Pancreas (tissue), 10 donors: ENCODE results near the gene ZNF462. TPM values are rescaled to one million over a fixed set of nuclear protein-coding genes. Genes with fewer than 3 reads are reported as not detected.

Experiments used
- ATAC-seq, 4 donors: fragments of 200-7000 bp; cut with Tn5 transposase; one replicate each; pipeline versions ENCODE4 v1.8.0 to v1.9.1; 2020; ENCODE audit warnings: mild to moderate bottlenecking in 4 of 4, moderate library complexity in 4 of 4
- DNase-seq, 6 donors: peaks; one replicate each; pipeline ENCODE4 v3.0.0-alpha.2; 2020
- FAIRE-seq: peaks from 2 replicates; lab custom pipeline; 2012; peaks lifted over from hg19 to GRCh38; lab: Jason Lieb, UNC
- H3K27ac ChIP-seq, 4 donors: fragments of 200-600 bp; sonication (generic); 1 replicate in 3 of 4; 2 replicates in 1 of 4; pipeline versions ENCODE4 v1.5.0 to v1.8.0; 2020
- H3K27me3 ChIP-seq, 4 donors: fragments of 200-600 bp; one replicate each; pipeline ENCODE4 v1.8.0; 2021
- H3K36me3 ChIP-seq, 3 donors: fragments of 200-600 bp; sonication (generic) in 1 of 3; one replicate each; pipeline versions ENCODE4 v1.5.0 to v1.8.0; 2020 to 2021
- H3K4me1 ChIP-seq, 3 donors: fragments of 200-600 bp; one replicate each; pipeline ENCODE4 v1.8.0; 2021
- H3K4me3 ChIP-seq, 4 donors: fragments of 200-600 bp; sonication (generic) in 2 of 4; one replicate each; pipeline versions ENCODE4 v1.5.0 to v1.8.0; 2020 to 2021
- H3K9me3 ChIP-seq, 4 donors: fragments of 200-600 bp; one replicate each; pipeline ENCODE4 v1.8.0; 2021
- WGBS, 2 donors: extraction: QIAGEN DNeasy Blood & Tissue Kit; methylation state at CpG; one replicate each; pipeline ENCODE4 v1.1.7; 2013; 5-methylcytosine and 5-hydroxymethylcytosine counted together
- intact Hi-C, 3 donors: fragments of 100-400 bp; cut with DNase I; formaldehyde crosslinking; loops; one replicate each; pipeline versions ENCODE4 v1.11.1 to v1.14.2; 2022
- polyA plus RNA-seq, 2 donors: library from polyadenylated mRNA; stranded (reverse); fragments of 200-250 nt; gene quantifications; one replicate each; pipeline ENCODE4 v1.2.3, GENCODE V29; 2013
- total RNA-seq, 6 donors: library from RNA; stranded (reverse); fragmentation: NEBNext Ultra II Directional in 4 of 6; extraction: Animal tissue kit (Norgen Biotek cat#: 25700) in 4 of 6; gene quantifications; one replicate each; pipeline versions ENCODE4 v1.2.1 to v1.2.4, GENCODE V29; 2021 to 2023
- TF ChIP-seq, protein P1 (sequence below), 4 donors: fragments of 200-600 bp; sonication (generic) in 3 of 4; IDR thresholded peaks; one replicate each; pipeline versions ENCODE4 v1.5.0 to v1.8.0; 2021; ENCODE audit warnings: antibody characterized with exemption in 4 of 4
- donor health status: healthy with polysubstance abuse.
- donor health status: DM: no; HTN: no; CAD: no; lungs with moderate emphysema.
- donor health status: DM: no; HTN: no; CAD: no.
- donor health status: control.
- donor health status: control.
- donor health status: Bipolar disorder and iron deficiency.
- donor health status: DM: yes; HTN: yes; CAD: no.
- donor health status: DM: no; HTN: no; CAD: no.
- donor health status: DM: no; HTN: no; CAD: no.
- donor health status: DM: yes; HTN: yes; CAD: no.

Gene ZNF462
- total and polyA plus RNA-seq, 8 donors, result 1.6 to 12.6 (median 3.7) TPM

DNA sequence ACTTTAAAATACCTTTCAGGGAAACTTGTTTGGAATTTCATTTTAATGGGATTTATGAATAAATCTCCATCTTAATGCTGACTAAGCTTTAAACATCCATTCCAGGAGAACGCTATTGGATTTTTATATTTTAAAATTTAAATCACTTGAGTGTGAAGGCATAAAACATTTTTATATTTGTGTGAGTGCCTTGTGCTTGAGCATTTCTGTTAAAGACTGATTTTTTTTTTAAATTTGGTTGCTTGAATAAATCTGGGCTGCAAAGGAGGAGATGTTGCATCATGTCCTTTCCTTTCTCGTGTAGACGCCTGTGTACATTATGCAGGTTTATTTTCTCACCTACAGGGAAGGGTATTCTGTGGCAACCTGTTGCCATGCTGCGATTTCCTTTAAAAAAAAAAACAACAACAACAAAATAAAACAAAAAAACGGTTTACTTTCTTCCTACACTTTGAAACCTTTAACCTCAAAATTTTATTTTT lies 108.1 kb downstream of the ZNF462 start:
- Histone ChIP-seq H3K36me3 (no peaks in the 10 kb centered on the region), H3K27me3 (no peaks in the 10 kb centered on the region), H3K4me1 (no peaks in the 10 kb centered on the region), H3K27ac (no peak overlapping the region), H3K9me3 (no peaks in the 10 kb centered on the region), H3K4me3 (no peak overlapping the region)
- FAIRE-seq (no peak), DNase-seq (no peak), ATAC-seq (no peak)
- WGBS, 2 donors, result 68 to 80% methylated on average over 5 of the region's 5 CpGs
- intact Hi-C loops, result no loop called here
- TF ChIP-seq, protein P1, sequence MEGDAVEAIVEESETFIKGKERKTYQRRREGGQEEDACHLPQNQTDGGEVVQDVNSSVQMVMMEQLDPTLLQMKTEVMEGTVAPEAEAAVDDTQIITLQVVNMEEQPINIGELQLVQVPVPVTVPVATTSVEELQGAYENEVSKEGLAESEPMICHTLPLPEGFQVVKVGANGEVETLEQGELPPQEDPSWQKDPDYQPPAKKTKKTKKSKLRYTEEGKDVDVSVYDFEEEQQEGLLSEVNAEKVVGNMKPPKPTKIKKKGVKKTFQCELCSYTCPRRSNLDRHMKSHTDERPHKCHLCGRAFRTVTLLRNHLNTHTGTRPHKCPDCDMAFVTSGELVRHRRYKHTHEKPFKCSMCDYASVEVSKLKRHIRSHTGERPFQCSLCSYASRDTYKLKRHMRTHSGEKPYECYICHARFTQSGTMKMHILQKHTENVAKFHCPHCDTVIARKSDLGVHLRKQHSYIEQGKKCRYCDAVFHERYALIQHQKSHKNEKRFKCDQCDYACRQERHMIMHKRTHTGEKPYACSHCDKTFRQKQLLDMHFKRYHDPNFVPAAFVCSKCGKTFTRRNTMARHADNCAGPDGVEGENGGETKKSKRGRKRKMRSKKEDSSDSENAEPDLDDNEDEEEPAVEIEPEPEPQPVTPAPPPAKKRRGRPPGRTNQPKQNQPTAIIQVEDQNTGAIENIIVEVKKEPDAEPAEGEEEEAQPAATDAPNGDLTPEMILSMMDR (IDR thresholded peaks at IDR 0.05), result no peak

DNA sequence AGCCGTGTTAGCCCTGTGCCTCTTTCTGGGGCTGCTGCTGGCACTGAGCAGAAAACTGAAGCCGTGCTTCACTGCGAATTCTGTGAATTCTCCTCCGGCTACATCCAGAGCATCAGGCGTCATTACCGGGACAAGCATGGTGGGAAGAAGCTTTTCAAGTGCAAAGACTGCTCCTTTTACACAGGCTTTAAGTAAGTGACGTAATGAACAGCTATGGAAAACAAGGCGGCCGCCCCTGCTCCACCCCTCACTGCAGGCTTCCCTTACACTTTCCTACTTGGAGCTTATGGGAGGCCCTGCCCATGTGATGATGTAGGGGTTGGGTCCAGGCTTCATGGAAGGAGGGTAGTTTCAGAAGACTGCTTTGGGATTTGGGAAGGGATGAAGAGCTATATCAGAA lies 109.1 kb downstream of the ZNF462 start:
- H3K4me3 ChIP-seq, result no peak overlapping the region
- no peaks in the 10 kb centered on the region for H3K9me3 ChIP-seq
- ATAC-seq (no peak), FAIRE-seq (no peak), DNase-seq (no peak)
- no peaks in the 10 kb centered on the region for H3K27me3 ChIP-seq
- intact Hi-C loops, result no loop called here
- no peak overlapping the region for H3K27ac ChIP-seq
- H3K4me1 ChIP-seq, result no peaks in the 10 kb centered on the region
- TF ChIP-seq, protein P1 (IDR thresholded peaks at IDR 0.05), result no peak
- 82 to 90% methylated on average over 9 of the region's 9 CpGs for WGBS, 2 donors
- H3K36me3 ChIP-seq, result no peaks in the 10 kb centered on the region

DNA sequence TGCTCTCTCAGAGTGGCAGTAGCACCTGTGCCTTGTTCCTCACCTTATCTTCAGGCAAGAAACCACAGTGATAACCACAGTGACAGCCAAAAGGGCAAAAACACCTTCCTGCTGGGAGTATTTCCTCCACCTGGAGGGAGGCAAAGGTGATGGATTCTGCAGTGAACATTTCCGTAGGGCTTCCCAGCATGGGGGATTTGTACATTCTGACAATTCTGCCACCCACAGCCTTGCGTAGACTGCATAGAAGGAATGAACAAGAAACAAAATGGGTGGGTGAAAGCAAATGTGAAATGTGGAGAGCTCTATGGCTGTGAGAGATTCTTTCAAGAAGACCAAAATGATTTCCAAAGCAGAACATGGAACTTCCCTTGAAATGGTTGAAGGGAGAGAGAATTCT lies 111.4 kb downstream of the ZNF462 start:
- Histone ChIP-seq H3K36me3 (no peaks in the 10 kb centered on the region), H3K9me3 (no peaks in the 10 kb centered on the region), H3K4me3 (no peak overlapping the region), H3K27me3 (no peaks in the 10 kb centered on the region), H3K27ac (no peak overlapping the region), H3K4me1 (no peaks in the 10 kb centered on the region)
- WGBS, 2 donors, result 74 to 81% methylated on average over 2 of the region's 2 CpGs
- no peak for ATAC-seq
- intact Hi-C loops, result no loop called here
- DNase-seq, result no peak
- FAIRE-seq, result no peak
- TF ChIP-seq, protein P1 (IDR thresholded peaks at IDR 0.05), result no peak

DNA sequence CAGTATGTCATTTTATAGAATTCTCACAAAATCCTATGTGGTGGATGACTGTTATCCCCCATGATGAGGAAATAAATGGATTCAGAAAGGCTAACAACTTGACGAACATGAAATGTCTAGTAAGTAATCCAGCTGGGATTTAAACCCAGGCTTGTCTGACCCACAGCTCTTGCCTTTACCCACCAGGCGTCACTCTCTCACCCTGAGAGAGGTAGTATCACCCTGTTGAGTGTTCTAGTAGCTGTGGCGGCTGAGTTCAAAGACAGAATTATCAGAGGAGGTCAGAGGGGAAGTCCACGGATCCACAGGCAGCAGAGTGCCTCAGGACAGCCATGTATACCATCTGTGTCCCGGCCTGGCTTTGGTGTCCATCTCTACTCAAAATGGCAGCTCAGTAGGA lies 113.8 kb downstream of the ZNF462 start:
- intact Hi-C loops, result no loop called here
- Histone ChIP-seq H3K4me1 (no peaks in the 10 kb centered on the region), H3K27me3 (no peaks in the 10 kb centered on the region), H3K36me3 (no peaks in the 10 kb centered on the region), H3K27ac (no peak overlapping the region), H3K9me3 (no peaks in the 10 kb centered on the region), H3K4me3 (no peak overlapping the region)
- FAIRE-seq (no peak), DNase-seq (no peak), ATAC-seq (no peak)
- 71 to 90% methylated on average over 5 of the region's 5 CpGs for WGBS, 2 donors
- TF ChIP-seq, protein P1 (IDR thresholded peaks at IDR 0.05), result no peak

DNA sequence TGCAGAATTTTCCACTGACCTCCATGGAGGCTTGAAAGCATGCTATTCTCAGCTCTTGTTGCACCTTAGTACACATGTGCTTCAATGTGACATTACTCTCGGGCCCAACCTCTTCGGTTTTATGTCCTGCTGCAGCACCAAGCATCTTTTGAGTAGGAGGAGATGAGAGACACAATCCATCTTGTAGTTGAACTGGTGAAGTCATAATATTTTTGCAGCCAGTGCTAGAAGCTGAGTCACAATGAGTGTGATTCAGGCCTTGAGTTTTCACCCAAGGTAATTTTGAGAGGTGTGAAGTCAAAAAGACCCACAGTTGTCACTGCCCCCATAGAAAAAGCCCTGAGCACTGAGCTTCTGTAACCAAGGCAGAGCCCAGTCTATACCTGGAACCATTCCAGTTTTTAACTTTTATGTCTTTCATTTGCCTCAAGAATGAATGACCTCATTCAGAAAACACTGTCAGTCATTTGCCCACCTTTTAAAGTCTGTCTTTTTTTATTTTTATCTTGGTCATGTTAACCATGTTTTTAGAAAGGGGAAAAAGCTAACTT lies 117.7 kb downstream of the ZNF462 start:
- ATAC-seq (no peak), FAIRE-seq (no peak), DNase-seq (no peak)
- Histone ChIP-seq H3K27ac (no peak overlapping the region), H3K4me1 (no peaks in the 10 kb centered on the region), H3K36me3 (no peaks in the 10 kb centered on the region), H3K9me3 (no peaks in the 10 kb centered on the region), H3K27me3 (no peaks in the 10 kb centered on the region), H3K4me3 (no peak overlapping the region)
- WGBS, 2 donors, result 62 to 74% methylated on average over 2 of the region's 2 CpGs
- TF ChIP-seq, protein P1 (IDR thresholded peaks at IDR 0.05), result no peak
- intact Hi-C loops, result no loop called here
